HG02943 (cell line): ENCODE results near the gene SMIM45.

Experiments
- ATAC-seq: cut with Tn5 transposase; IDR thresholded peaks from one replicate; pipeline ENCODE4 v1.9.1; 2021; ENCODE audit warnings: mild to moderate bottlenecking, low read depth, moderate library complexity; ENCODE audit not compliant: unreplicated experiment

SMIM45 gene

GRCh38 chr22:41966225-41966606 is 14.3 kb downstream of the SMIM45 start:
- no peak for ATAC-seq

GRCh38 chr22:41966607-41967240 is 14.8 kb downstream of the SMIM45 start:
- ATAC-seq = no peak

GRCh38 chr22:41968601-41969000 is 16.7 kb downstream of the SMIM45 start:
- ATAC-seq = no peak

- ATAC-seq = no peak
Observed at GRCh38 chr22:41969110-41969646, 17.2 kb downstream of the SMIM45 start, which contains the start of gene SEPTIN3. TSS of gene SEPTIN3 (plus strand) at chr22:41969443. CDS start at chr22:41971493, 2,050 bp downstream.

GRCh38 chr22:41970601-41971000 is 18.7 kb downstream of the SMIM45 start:
- no peak for ATAC-seq

- no peak for ATAC-seq
Observed at GRCh38 chr22:41971431-41971830, 19.5 kb downstream of the SMIM45 start.

GRCh38 chr22:41974691-41975290 is 22.8 kb downstream of the SMIM45 start:
- no peak for ATAC-seq

- ATAC-seq = no peak
Observed at GRCh38 chr22:41975299-41976069, 23.5 kb downstream of the SMIM45 start.

GRCh38 chr22:41976070-41976901 is 24.3 kb downstream of the SMIM45 start:
- no peak for ATAC-seq

- no peak for ATAC-seq
Observed at GRCh38 chr22:41976961-41977566, 25.1 kb downstream of the SMIM45 start.

GRCh38 chr22:41978732-41979131 is 26.8 kb downstream of the SMIM45 start:
- ATAC-seq = no peak

- ATAC-seq = no peak
Observed at GRCh38 chr22:41979423-41980250, 27.7 kb downstream of the SMIM45 start.

GRCh38 chr22:41982865-41983264 is 30.9 kb downstream of the SMIM45 start:
- no peak for ATAC-seq

- no peak for ATAC-seq
Observed at GRCh38 chr22:41983513-41984405, 31.8 kb downstream of the SMIM45 start.

GRCh38 chr22:41987276-41987675 is 35.3 kb downstream of the SMIM45 start:
- no peak for ATAC-seq

- ATAC-seq = no peak
Observed at GRCh38 chr22:41989246-41989645, 37.3 kb downstream of the SMIM45 start.

- ATAC-seq = no peak
Observed at GRCh38 chr22:41991111-41991510, 39.2 kb downstream of the SMIM45 start.

- ATAC-seq = no peak
Observed at GRCh38 chr22:41992496-41992895, 40.5 kb downstream of the SMIM45 start.
